ENCODE results near the gene FBXO34. TPM values are rescaled to one million over a fixed set of nuclear protein-coding genes. Genes with fewer than 3 reads are reported as not detected.

The FBXO34 gene
- total and polyA plus RNA-seq, 9 of the 15 experiments (the other 6 are each of a cell fraction or from before 2014, with no cell fraction given): 6.3 to 24.9 (median 16.2) TPM

DNA sequence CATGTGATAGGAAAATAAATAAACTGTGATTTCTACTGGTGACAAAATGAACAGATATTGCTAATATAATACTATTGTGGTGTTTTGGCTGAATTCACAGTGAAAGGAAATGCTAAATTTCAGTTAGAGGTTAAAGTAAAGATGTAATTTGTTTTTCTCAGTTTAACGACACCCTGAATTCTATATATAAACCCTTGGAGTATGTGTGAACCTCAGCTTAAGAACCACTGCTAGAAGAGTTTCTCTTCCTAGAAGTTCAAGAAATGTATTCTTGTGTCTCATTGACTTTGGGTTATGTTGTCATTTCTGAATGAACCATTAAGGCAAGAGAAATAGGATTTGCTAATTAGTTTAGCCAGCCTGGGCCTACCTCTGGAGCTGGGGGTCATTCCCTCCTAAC, 8.2 kb downstream of the FBXO34 start:
- Histone ChIP-seq H3K36me3 (ENCODE audit: control insufficient read depth, insufficient read depth, low read length) (peaks cover 11% of the 10 kb centered on the region; the same call in 2 of the 3 replicates), H3K4me1 (replicated peaks in 1 of 2; ENCODE audit: control insufficient read depth in 2 of 2, insufficient read depth in 2 of 2, low read length in 2 of 2) (peaks cover 0 to 9% of the 10 kb centered on the region in 2 experiments; a peak in 3 of 5 replicates), H3K27ac (ENCODE audit: extremely low read depth, low read depth, low read length) (no peak overlapping the region), H3K4me2 (ENCODE audit: insufficient read depth, low read length) (no peak overlapping the region), H4K20me1 (replicated peaks; ENCODE audit: control insufficient read depth, insufficient read depth, low read length) (no peaks in the 10 kb centered on the region; the same call in 1 of the 2 replicates), H3K9me3 (replicated peaks; ENCODE audit: control insufficient read depth, insufficient read depth, low read depth, low read length) (no peaks in the 10 kb centered on the region), H3K27me3 (ENCODE audit: control insufficient read depth in 2 of 2, insufficient read depth in 2 of 2, low read length in 2 of 2) (no peaks in the 10 kb centered on the region), H3K9me1 (ENCODE audit: control insufficient read depth, insufficient read depth, low read length) (no peaks in the 10 kb centered on the region), H3K9ac (ENCODE audit: insufficient read depth in 1 of 2, low read depth in 2 of 2, low read length in 2 of 2) (no peak overlapping the region), H3K79me2 (ENCODE audit: control insufficient read depth, insufficient read depth, low read length) (peaks cover 91% of the 10 kb centered on the region), H2AFZ (ENCODE audit: low read depth, low read length) (no peak overlapping the region), H3K4me3 (no peak overlapping the region)
- ChIA-PET CTCF (ENCODE audit: low intra/inter-chr PET ratio) (no interaction called here), POLR2A (no interaction called here)
- no peak for ATAC-seq
- TF ChIP-seq MAFG (tag; conservative IDR thresholded peaks at IDR 0.05) (no peak), ZBTB8A (IDR thresholded peaks at IDR 0.05; ENCODE audit: partially characterized antibody) (no peak), EP300 (IDR thresholded peaks at IDR 0.05; ENCODE audit: low read length) (no peak), CBFA2T2 (conservative IDR thresholded peaks at IDR 0.05) (no peak), VEZF1 (CRISPR knock-in tag; IDR thresholded peaks at IDR 0.05) (no peak)
- TF ChIP-seq, protein P1, sequence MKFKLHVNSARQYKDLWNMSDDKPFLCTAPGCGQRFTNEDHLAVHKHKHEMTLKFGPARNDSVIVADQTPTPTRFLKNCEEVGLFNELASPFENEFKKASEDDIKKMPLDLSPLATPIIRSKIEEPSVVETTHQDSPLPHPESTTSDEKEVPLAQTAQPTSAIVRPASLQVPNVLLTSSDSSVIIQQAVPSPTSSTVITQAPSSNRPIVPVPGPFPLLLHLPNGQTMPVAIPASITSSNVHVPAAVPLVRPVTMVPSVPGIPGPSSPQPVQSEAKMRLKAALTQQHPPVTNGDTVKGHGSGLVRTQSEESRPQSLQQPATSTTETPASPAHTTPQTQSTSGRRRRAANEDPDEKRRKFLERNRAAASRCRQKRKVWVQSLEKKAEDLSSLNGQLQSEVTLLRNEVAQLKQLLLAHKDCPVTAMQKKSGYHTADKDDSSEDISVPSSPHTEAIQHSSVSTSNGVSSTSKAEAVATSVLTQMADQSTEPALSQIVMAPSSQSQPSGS (CRISPR knock-in tag; IDR thresholded peaks at IDR 0.05): no peak
- FAIRE-seq: no peak
- BruUV-seq (replicated peaks): no TSS peak
- DNase-seq (ENCODE audit: extremely low read depth in 1 of 4, low spot score in 3 of 4): no peak
- intact Hi-C loops (cut with micrococcal nuclease): no loop called here
- in situ Hi-C loops (cut with MboI): no loop called here
- 82% methylated on average over 1 of the region's 1 CpG for WGBS (ENCODE audit: insufficient coverage, low coverage, missing lambda C conversion rate)
